Stomach (tissue), 4 donors: ENCODE results near the gene LTBP4.

Experiments
- CTCF ChIP-seq, 7 experiments: fragments of 450-650 bp in 4 of 7; fragments of 200-600 bp in 3 of 7; sonication (generic) in 3 of 7; IDR thresholded peaks; one replicate each; pipeline ENCODE4 v1.5.1; 2016 to 2019; ENCODE audit warnings: antibody characterized with exemption in 7 of 7, control low read depth in 2 of 7, mild to moderate bottlenecking in 1 of 7
- EP300 ChIP-seq: sonication (generic); formaldehyde crosslinking; IDR thresholded peaks from one replicate; pipeline ENCODE4 v1.6.1; 2017; ENCODE audit warnings: antibody characterized with exemption

- TF ChIP-seq CTCF (IDR thresholded peaks at IDR 0.05): no peak
- no peak for TF ChIP-seq EP300
Measured at GRCh38 chr19:40604647-40605215, 3.6 kb downstream of the LTBP4 start.
